Liver (tissue), 9 donors: Measurements from ENCODE around the gene GCNT2. TPM values are rescaled to one million over a fixed set of nuclear protein-coding genes. Genes with fewer than 3 reads are reported as not detected.

Experiments
- DNase-seq: peaks from one replicate; pipeline ENCODE4 v3.0.0-alpha.2; 2017; ENCODE audit warnings: low spot score
- H3K27ac ChIP-seq, 2 donors: one replicate each; pipeline ENCODE4 v1.7.0; 2013; ENCODE audit warnings: inconsistent platforms in 2 of 2, low read length in 2 of 2, control low read depth in 1 of 2, low read depth in 1 of 2, mild to moderate bottlenecking in 1 of 2
- H3K27me3 ChIP-seq, 4 donors: one replicate each; pipeline versions ENCODE4 v1.6.1 to v1.7.0; 2013; ENCODE audit warnings: low read length in 3 of 4, inconsistent platforms in 1 of 4, mild to moderate bottlenecking in 1 of 4, moderate library complexity in 1 of 4; ENCODE audit not compliant: control insufficient read depth in 4 of 4, insufficient read depth in 4 of 4
- H3K36me3 ChIP-seq, 4 donors: one replicate each; pipeline versions ENCODE4 v1.6.1 to v1.7.0; 2013; ENCODE audit warnings: low read length in 3 of 4, mild to moderate bottlenecking in 3 of 4, low read depth in 1 of 4, moderate library complexity in 1 of 4; ENCODE audit not compliant: control insufficient read depth in 4 of 4, insufficient read depth in 3 of 4
- H3K4me1 ChIP-seq, 4 donors: one replicate each; pipeline versions ENCODE4 v1.6.1 to v1.7.0; 2013; ENCODE audit warnings: low read length in 3 of 4, mild to moderate bottlenecking in 3 of 4, moderate library complexity in 1 of 4; ENCODE audit not compliant: control insufficient read depth in 4 of 4, insufficient read depth in 4 of 4
- H3K4me3 ChIP-seq, 3 donors: one replicate each; pipeline versions ENCODE4 v1.6.1 to v1.7.0; 2013; ENCODE audit warnings: low read length in 3 of 3, control low read depth in 1 of 3, low read depth in 1 of 3, mild to moderate bottlenecking in 1 of 3
- H3K9ac ChIP-seq, 2 donors: one replicate each; pipeline ENCODE4 v1.7.0; 2013; ENCODE audit warnings: low read length in 2 of 2, mild to moderate bottlenecking in 2 of 2, moderate library complexity in 2 of 2, control low read depth in 1 of 2, low read depth in 1 of 2
- H3K9me3 ChIP-seq, 4 donors: one replicate each; pipeline versions ENCODE4 v1.6.1 to v1.7.0; 2013; ENCODE audit warnings: low read length in 3 of 4; ENCODE audit not compliant: control insufficient read depth in 4 of 4
- EGR1 ChIP-seq, 2 donors: IDR thresholded peaks; 2 replicates each; pipeline ENCODE4 v1.6.1; 2016 to 2018; ENCODE audit warnings: antibody characterized with exemption in 2 of 2, low read depth in 2 of 2
- FOXA1 ChIP-seq: IDR thresholded peaks from 2 replicates; pipeline ENCODE4 v1.6.1; 2016; ENCODE audit warnings: antibody characterized with exemption
- FOXA2 ChIP-seq: IDR thresholded peaks from 2 replicates; pipeline ENCODE4 v1.6.1; 2016; ENCODE audit warnings: antibody characterized with exemption
- GABPA ChIP-seq, 2 donors: IDR thresholded peaks in 1 of 2; conservative IDR thresholded peaks in 1 of 2; 2 replicates each; pipeline ENCODE4 v1.6.1; 2016; ENCODE audit warnings: antibody characterized with exemption in 2 of 2, mild to moderate bottlenecking in 1 of 2, moderate library complexity in 1 of 2
- HNF4A ChIP-seq, 2 donors: conservative IDR thresholded peaks; 2 replicates each; pipeline ENCODE4 v1.6.1; 2016; ENCODE audit warnings: antibody characterized with exemption in 2 of 2, mild to moderate bottlenecking in 2 of 2
- HNF4G ChIP-seq: IDR thresholded peaks from 2 replicates; pipeline ENCODE4 v1.6.1; 2016; ENCODE audit warnings: antibody characterized with exemption
- JUND ChIP-seq, 2 donors: IDR thresholded peaks; 2 replicates each; pipeline ENCODE4 v1.6.1; 2016; ENCODE audit warnings: antibody characterized with exemption in 2 of 2
- NR2F2 ChIP-seq: IDR thresholded peaks from 2 replicates; pipeline ENCODE4 v1.6.1; 2016; ENCODE audit warnings: antibody characterized with exemption
- RAD21 ChIP-seq, 2 donors: IDR thresholded peaks; 2 replicates each; pipeline ENCODE4 v1.6.1; 2016; ENCODE audit warnings: antibody characterized with exemption in 2 of 2, mild to moderate bottlenecking in 2 of 2
- SP1 ChIP-seq: IDR thresholded peaks from 2 replicates; pipeline ENCODE4 v1.6.1; 2018; ENCODE audit warnings: antibody characterized with exemption, mild to moderate bottlenecking
- TAF1 ChIP-seq: conservative IDR thresholded peaks from 2 replicates; pipeline ENCODE4 v1.6.1; 2016; ENCODE audit warnings: antibody characterized with exemption, mild to moderate bottlenecking
- YY1 ChIP-seq: IDR thresholded peaks from 2 replicates; pipeline ENCODE4 v1.6.1; 2016; ENCODE audit warnings: antibody characterized with exemption, mild to moderate bottlenecking
- WGBS: extraction: QIAGEN DNeasy Blood & Tissue Kit; methylation state at CpG from one replicate; pipeline ENCODE4 v1.1.7; 2013; 5-methylcytosine and 5-hydroxymethylcytosine counted together
- polyA plus RNA-seq, 2 donors: library from polyadenylated mRNA; stranded (reverse) in 1 of 2; unstranded in 1 of 2; fragments of 200-250 nt in 1 of 2; fragments of >200 nt in 1 of 2; fragmentation: Nextera tagmentation in 1 of 2; extraction: Ambion mirVana in 1 of 2; gene quantifications; one replicate each; pipeline versions ENCODE4 v1.2.1 to v1.2.3, GENCODE V29; 2013 to 2015
- total RNA-seq, 2 donors: library from RNA; depleted of rRNA; stranded (reverse); fragments of >200 nt; gene quantifications; one replicate each; pipeline ENCODE4 v1.2.3, GENCODE V29; 2014
- TF ChIP-seq, protein P1 (sequence below): IDR thresholded peaks from 2 replicates; pipeline ENCODE4 v1.6.1; 2016; ENCODE audit warnings: antibody characterized with exemption
- TF ChIP-seq, protein P2 (sequence below): IDR thresholded peaks from 2 replicates; pipeline ENCODE4 v1.6.1; 2016; ENCODE audit warnings: antibody characterized with exemption
- TF ChIP-seq, protein P3 (sequence below): fragments of 150-350 bp; IDR thresholded peaks from 2 replicates; pipeline ENCODE4 v1.5.1; 2017; ENCODE audit warnings: improper control_type of control experiment, low read depth, low read length; ENCODE audit not compliant: missing input control
- donor health status: healthy.
- donor health status: healthy.
- donor health status: healthy.
- donor health status: healthy.
- donor health status: healthy.

The GCNT2 gene
- total and polyA plus RNA-seq, 4 donors: 2.8 to 16.7 (median 4.2) TPM

DNA sequence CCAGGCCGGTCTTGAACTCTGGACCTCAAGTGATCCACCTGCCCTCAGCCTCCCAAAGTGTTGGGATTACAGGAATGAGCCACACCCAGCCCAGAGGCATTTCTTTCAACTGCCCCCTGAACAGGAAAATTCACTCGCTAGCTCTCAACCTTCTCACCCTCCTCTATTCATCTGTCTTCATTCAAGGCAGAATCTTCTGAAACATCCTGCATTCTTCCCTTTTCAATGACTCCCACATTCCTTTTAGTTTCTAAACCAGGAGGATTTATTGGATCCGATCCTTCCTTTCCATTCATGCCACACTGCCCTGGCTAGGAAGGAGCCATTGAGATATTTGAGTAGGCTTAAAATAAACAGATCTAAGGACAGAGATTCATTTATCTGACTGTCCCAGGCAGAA is 120.4 kb downstream of the GCNT2 start (continued):
- TF ChIP-seq, protein P1, sequence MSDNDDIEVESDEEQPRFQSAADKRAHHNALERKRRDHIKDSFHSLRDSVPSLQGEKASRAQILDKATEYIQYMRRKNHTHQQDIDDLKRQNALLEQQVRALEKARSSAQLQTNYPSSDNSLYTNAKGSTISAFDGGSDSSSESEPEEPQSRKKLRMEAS: no peak
- no peak for TF ChIP-seq SP1

DNA sequence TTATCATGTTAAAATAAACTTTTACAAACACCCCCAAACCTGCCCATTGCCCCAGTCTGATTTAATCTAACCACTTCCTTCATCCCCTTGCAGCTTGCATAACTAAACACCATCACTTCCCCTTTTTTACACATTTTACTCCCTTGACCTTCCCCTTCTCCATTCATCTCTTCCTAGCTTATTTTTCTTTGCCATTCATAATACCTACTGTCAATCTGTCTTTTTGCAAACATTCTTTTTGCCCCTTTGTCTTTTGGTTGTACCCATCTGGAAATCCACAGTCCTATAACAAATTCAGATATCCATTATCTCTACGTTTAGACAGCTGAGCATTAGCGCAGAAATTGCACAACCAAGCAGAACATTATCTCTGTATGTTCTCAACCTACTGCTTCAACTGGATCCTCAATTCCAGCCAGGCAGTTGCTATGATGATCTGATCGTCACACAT is 122.1 kb downstream of the GCNT2 start:
- TF ChIP-seq SP1 (no peak), YY1 (no peak), FOXA2 (no peak), HNF4A (conservative IDR thresholded peaks at IDR 0.05) (no peak), NR2F2 (no peak), TAF1 (no peak), RAD21 (IDR thresholded peaks at IDR 0.05) (no peak), FOXA1 (no peak), GABPA (IDR thresholded peaks at IDR 0.05 in 1 of 2, conservative IDR thresholded peaks at IDR 0.05 in 1 of 2) (no peak), HNF4G (no peak), JUND (IDR thresholded peaks at IDR 0.05) (no peak)
- TF ChIP-seq, protein P2, sequence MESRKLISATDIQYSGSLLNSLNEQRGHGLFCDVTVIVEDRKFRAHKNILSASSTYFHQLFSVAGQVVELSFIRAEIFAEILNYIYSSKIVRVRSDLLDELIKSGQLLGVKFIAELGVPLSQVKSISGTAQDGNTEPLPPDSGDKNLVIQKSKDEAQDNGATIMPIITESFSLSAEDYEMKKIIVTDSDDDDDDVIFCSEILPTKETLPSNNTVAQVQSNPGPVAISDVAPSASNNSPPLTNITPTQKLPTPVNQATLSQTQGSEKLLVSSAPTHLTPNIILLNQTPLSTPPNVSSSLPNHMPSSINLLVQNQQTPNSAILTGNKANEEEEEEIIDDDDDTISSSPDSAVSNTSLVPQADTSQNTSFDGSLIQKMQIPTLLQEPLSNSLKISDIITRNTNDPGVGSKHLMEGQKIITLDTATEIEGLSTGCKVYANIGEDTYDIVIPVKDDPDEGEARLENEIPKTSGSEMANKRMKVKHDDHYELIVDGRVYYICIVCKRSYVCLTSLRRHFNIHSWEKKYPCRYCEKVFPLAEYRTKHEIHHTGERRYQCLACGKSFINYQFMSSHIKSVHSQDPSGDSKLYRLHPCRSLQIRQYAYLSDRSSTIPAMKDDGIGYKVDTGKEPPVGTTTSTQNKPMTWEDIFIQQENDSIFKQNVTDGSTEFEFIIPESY: no peak
- TF ChIP-seq, protein P1: no peak
- Histone ChIP-seq H3K36me3 (no peaks in the 10 kb centered on the region), H3K27me3 (no peaks in the 10 kb centered on the region), H3K4me1 (no peaks in the 10 kb centered on the region), H3K4me3 (no peak overlapping the region), H3K9ac (no peak overlapping the region), H3K9me3 (peaks cover 0 to 9% (median 2%) of the 10 kb centered on the region in 4 donors), H3K27ac (no peak overlapping the region)
- no peak for DNase-seq
- WGBS: 52% methylated on average over 3 of the region's 3 CpGs

DNA sequence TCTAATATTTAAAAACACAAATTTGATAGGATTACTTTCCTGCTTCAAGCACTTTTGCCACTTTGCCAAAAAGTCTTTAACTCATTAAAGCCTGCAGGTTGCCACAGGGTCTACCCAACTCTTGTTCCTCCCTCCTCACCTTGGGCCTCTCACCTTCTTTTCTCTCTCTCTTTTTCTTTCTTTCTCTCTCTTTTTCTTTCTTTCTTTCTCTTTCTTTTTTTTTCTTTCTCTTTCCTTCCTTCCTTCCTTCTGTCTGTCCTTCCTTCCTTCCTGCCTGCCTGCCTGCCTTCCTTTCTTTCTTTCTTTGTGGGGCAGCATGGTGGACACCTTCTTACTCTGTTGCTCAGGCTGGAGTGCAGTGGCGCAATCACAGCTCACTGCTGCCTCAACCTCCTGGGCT is 123.1 kb downstream of the GCNT2 start:
- TF ChIP-seq, protein P1: no peak
- TF ChIP-seq, protein P2: no peak
- TF ChIP-seq FOXA2: no peak
- TF ChIP-seq EGR1 (IDR thresholded peaks at IDR 0.05; ENCODE audit: low read depth in 2 of 2): no peak
- TF ChIP-seq, protein P3, sequence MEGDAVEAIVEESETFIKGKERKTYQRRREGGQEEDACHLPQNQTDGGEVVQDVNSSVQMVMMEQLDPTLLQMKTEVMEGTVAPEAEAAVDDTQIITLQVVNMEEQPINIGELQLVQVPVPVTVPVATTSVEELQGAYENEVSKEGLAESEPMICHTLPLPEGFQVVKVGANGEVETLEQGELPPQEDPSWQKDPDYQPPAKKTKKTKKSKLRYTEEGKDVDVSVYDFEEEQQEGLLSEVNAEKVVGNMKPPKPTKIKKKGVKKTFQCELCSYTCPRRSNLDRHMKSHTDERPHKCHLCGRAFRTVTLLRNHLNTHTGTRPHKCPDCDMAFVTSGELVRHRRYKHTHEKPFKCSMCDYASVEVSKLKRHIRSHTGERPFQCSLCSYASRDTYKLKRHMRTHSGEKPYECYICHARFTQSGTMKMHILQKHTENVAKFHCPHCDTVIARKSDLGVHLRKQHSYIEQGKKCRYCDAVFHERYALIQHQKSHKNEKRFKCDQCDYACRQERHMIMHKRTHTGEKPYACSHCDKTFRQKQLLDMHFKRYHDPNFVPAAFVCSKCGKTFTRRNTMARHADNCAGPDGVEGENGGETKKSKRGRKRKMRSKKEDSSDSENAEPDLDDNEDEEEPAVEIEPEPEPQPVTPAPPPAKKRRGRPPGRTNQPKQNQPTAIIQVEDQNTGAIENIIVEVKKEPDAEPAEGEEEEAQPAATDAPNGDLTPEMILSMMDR: no peak
- no peak for TF ChIP-seq RAD21 (IDR thresholded peaks at IDR 0.05)
- no peak for TF ChIP-seq HNF4A (conservative IDR thresholded peaks at IDR 0.05)
- TF ChIP-seq FOXA1: no peak
- Histone ChIP-seq H3K27me3 (no peaks in the 10 kb centered on the region), H3K4me1 (no peaks in the 10 kb centered on the region), H3K27ac (no peak overlapping the region), H3K36me3 (no peaks in the 10 kb centered on the region), H3K4me3 (no peak overlapping the region), H3K9ac (no peak overlapping the region), H3K9me3 (peaks cover 0 to 8% (median 1%) of the 10 kb centered on the region in 4 donors)
- DNase-seq: no peak
- 100% methylated on average over 1 of the region's 1 CpG for WGBS
